ENCODE data around the gene SMIM10L2A. TPM values are rescaled to one million over a fixed set of nuclear protein-coding genes. Genes with fewer than 3 reads are reported as not detected.

SMIM10L2A gene
- total RNA-seq, 1 experiment from 2014 or later = 0.73 TPM

DNA sequence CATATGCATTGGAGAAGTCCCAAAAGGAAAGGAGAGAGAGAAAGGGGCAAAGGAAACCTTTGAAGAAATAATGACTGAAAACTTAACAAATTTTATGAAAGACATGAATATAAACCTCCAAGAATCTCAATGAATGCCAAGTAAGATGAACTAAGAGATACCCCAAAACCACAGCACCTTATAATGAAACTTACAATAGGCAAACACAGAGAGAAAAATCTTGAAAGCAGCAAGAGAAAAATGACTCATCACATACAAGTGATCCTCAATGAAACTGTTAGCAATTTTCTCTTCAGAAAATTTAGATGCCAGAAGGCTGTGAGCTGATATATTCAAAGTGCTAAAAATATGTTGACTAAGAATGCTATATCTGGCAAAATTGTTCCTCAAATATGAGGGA lies 10.1 kb downstream of the SMIM10L2A start:
- Histone ChIP-seq H3K9ac (ENCODE audit: low read length) (no peak overlapping the region), H3K4me2 (ENCODE audit: low read length) (no peak overlapping the region), H3K4me3 (ENCODE audit: low read length) (no peak overlapping the region), H4K20me1 (ENCODE audit: low read length) (no peaks in the 10 kb centered on the region), H2AFZ (ENCODE audit: low read length) (no peak overlapping the region), H3K4me1 (ENCODE audit: insufficient read depth, low read length) (no peaks in the 10 kb centered on the region), H3K36me3 (ENCODE audit: low read depth, low read length) (no peaks in the 10 kb centered on the region), H3F3A (ENCODE audit: low read length, unreplicated experiment) (no peaks in the 10 kb centered on the region), H3K9me2 (replicated peaks; ENCODE audit: low read length) (no peaks in the 10 kb centered on the region), H3K79me2 (ENCODE audit: low read length) (no peaks in the 10 kb centered on the region), H3K27me3 (ENCODE audit: low read length) (no peaks in the 10 kb centered on the region), H3K27ac (ENCODE audit: low read length) (no peak overlapping the region), H3K9me3 (ENCODE audit: low read length) (no peaks in the 10 kb centered on the region)
- BruUV-seq (replicated peaks) = no TSS peak
- ATAC-seq = no peak
- CTCF ChIA-PET = no interaction called here
- POLR2A ChIA-PET (ENCODE audit: unreplicated experiment) = no interaction called here
- TF ChIP-seq EZH2 (IDR thresholded peaks at IDR 0.05; ENCODE audit: low read length, unreplicated experiment) (no peak), EZH2phosphoT487 (IDR thresholded peaks at IDR 0.05; ENCODE audit: borderline replicate concordance, low read length) (no peak)
- TF ChIP-seq, protein P1, sequence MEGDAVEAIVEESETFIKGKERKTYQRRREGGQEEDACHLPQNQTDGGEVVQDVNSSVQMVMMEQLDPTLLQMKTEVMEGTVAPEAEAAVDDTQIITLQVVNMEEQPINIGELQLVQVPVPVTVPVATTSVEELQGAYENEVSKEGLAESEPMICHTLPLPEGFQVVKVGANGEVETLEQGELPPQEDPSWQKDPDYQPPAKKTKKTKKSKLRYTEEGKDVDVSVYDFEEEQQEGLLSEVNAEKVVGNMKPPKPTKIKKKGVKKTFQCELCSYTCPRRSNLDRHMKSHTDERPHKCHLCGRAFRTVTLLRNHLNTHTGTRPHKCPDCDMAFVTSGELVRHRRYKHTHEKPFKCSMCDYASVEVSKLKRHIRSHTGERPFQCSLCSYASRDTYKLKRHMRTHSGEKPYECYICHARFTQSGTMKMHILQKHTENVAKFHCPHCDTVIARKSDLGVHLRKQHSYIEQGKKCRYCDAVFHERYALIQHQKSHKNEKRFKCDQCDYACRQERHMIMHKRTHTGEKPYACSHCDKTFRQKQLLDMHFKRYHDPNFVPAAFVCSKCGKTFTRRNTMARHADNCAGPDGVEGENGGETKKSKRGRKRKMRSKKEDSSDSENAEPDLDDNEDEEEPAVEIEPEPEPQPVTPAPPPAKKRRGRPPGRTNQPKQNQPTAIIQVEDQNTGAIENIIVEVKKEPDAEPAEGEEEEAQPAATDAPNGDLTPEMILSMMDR (conservative IDR thresholded peaks at IDR 0.05; ENCODE audit: low read depth, low read length) = no peak
- intact Hi-C loops (cut with micrococcal nuclease) = no loop called here
- no peak for DNase-seq

- Histone ChIP-seq H2AFZ (ENCODE audit: low read length) (no peak overlapping the region), H4K20me1 (ENCODE audit: low read length) (no peaks in the 10 kb centered on the region), H3K79me2 (ENCODE audit: low read length) (no peaks in the 10 kb centered on the region), H3K27ac (ENCODE audit: low read length) (no peak overlapping the region), H3K9ac (ENCODE audit: low read length) (no peak overlapping the region), H3F3A (ENCODE audit: low read length, unreplicated experiment) (no peaks in the 10 kb centered on the region), H3K4me2 (ENCODE audit: low read length) (no peak overlapping the region), H3K36me3 (ENCODE audit: low read depth, low read length) (no peaks in the 10 kb centered on the region), H3K9me3 (ENCODE audit: low read length) (no peaks in the 10 kb centered on the region), H3K27me3 (ENCODE audit: low read length) (no peaks in the 10 kb centered on the region), H3K4me3 (ENCODE audit: low read length) (no peak overlapping the region), H3K4me1 (ENCODE audit: insufficient read depth, low read length) (no peaks in the 10 kb centered on the region), H3K9me2 (replicated peaks; ENCODE audit: low read length) (no peaks in the 10 kb centered on the region)
- ATAC-seq (no peak), DNase-seq (no peak)
- ChIA-PET POLR2A (ENCODE audit: unreplicated experiment) (no interaction called here), CTCF (no interaction called here)
- TF ChIP-seq EZH2phosphoT487 (IDR thresholded peaks at IDR 0.05; ENCODE audit: borderline replicate concordance, low read length) (no peak), EZH2 (IDR thresholded peaks at IDR 0.05; ENCODE audit: low read length, unreplicated experiment) (no peak)
- TF ChIP-seq, protein P1 (conservative IDR thresholded peaks at IDR 0.05; ENCODE audit: low read depth, low read length) = no peak
- no TSS peak for BruUV-seq (replicated peaks)
- intact Hi-C loops (cut with micrococcal nuclease) = no loop called here
Observed at GRCh38 chrX:135432453-135432852, 10.7 kb downstream of the SMIM10L2A start.

DNA sequence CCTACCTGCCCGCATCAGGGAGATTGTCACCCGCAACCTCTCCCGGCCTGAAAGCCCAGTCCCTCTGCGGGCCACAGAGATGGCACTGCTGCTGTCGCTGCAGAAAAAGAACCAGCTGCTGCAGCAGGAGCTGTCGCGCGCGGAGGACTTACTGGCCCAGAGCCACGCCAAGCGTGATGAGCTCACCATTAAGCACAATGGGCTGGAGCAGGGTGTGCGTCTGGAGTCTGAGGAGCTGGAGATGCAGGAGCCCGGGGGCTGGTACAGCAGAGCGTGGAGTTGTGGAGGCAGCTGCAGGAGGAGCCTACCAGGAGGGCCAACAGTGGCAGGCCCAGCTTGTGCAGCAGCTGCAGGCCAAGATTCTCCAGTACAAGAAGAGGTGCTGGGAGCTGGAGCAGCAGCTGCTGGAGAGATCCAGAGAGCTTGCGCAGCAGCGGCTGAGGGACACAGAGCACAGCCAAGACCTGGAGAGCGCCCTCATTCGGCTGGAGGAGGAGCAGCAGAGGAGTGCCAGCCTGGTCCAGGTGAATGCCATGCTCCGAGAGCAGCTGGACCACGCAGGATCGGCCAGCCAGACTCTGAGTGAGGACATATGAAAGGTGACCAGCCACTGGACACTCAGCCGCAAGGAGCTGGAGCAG lies 11.3 kb downstream of the SMIM10L2A start:
- DNase-seq (no peak), ATAC-seq (no peak)
- POLR2A ChIA-PET (ENCODE audit: unreplicated experiment) = no interaction called here
- Histone ChIP-seq H4K20me1 (ENCODE audit: low read length) (no peaks in the 10 kb centered on the region), H3K4me2 (ENCODE audit: low read length) (no peak overlapping the region), H3K36me3 (ENCODE audit: low read depth, low read length) (no peaks in the 10 kb centered on the region), H3K79me2 (ENCODE audit: low read length) (no peaks in the 10 kb centered on the region), H3K9ac (ENCODE audit: low read length) (no peak overlapping the region), H3K9me2 (replicated peaks; ENCODE audit: low read length) (no peaks in the 10 kb centered on the region), H3K27ac (ENCODE audit: low read length) (no peak overlapping the region), H3K27me3 (ENCODE audit: low read length) (no peaks in the 10 kb centered on the region), H3K4me3 (ENCODE audit: low read length) (no peak overlapping the region), H3K4me1 (ENCODE audit: insufficient read depth, low read length) (no peaks in the 10 kb centered on the region), H3K9me3 (ENCODE audit: low read length) (no peaks in the 10 kb centered on the region), H3F3A (ENCODE audit: low read length, unreplicated experiment) (no peaks in the 10 kb centered on the region), H2AFZ (ENCODE audit: low read length) (no peak overlapping the region)
- no TSS peak for BruUV-seq (replicated peaks)
- CTCF ChIA-PET = no interaction called here
- intact Hi-C loops (cut with micrococcal nuclease) = no loop called here
- TF ChIP-seq EZH2phosphoT487 (IDR thresholded peaks at IDR 0.05; ENCODE audit: borderline replicate concordance, low read length) = no peak
- TF ChIP-seq EZH2 (IDR thresholded peaks at IDR 0.05; ENCODE audit: low read length, unreplicated experiment) = no peak
- TF ChIP-seq, protein P1 (conservative IDR thresholded peaks at IDR 0.05; ENCODE audit: low read depth, low read length) = no peak
